K562 (cell line): Measurements from ENCODE around the gene HSPA5. TPM values are rescaled to one million over a fixed set of nuclear protein-coding genes. Genes with fewer than 3 reads are reported as not detected.

Experiments used
- CHCHD3 ChIP-seq: fragments of 250-450 bp; sonication (Bioruptor Pico); IDR thresholded peaks from 2 replicates; pipeline ENCODE4 v2.1.2; 2022; ENCODE audit warnings: mild to moderate bottlenecking
- FIP1L1 ChIP-seq: fragments of 200-400 bp; formaldehyde crosslinking; IDR thresholded peaks from 2 replicates; pipeline ENCODE4 v1.6.1; 2018; ENCODE audit warnings: mild to moderate bottlenecking, low read depth, low read length; ENCODE audit not compliant: poor library complexity, severe bottlenecking
- HNRNPUL1 ChIP-seq: fragments of 200-400 bp; formaldehyde crosslinking; IDR thresholded peaks from 2 replicates; pipeline ENCODE4 v1.6.1; 2017; ENCODE audit warnings: low read length
- HOXB6 ChIP-seq: fragments of 250-450 bp; sonication (Bioruptor Pico); IDR thresholded peaks from 2 replicates; pipeline ENCODE4 v1.5.1; 2022; ENCODE audit warnings: mild to moderate bottlenecking, borderline replicate concordance
- RHOXF2B ChIP-seq: fragments of 250-450 bp; sonication (Bioruptor Pico); conservative IDR thresholded peaks from 2 replicates; pipeline ENCODE4 v1.5.1; 2021
- SRSF3 ChIP-seq: fragments of 200-400 bp; formaldehyde crosslinking; IDR thresholded peaks from 2 replicates; pipeline ENCODE4 v1.6.1; 2016; ENCODE audit warnings: mild to moderate bottlenecking, low read length, moderate library complexity; ENCODE audit not compliant: insufficient read depth
- TCF3 ChIP-seq: sonication (generic); formaldehyde crosslinking; IDR thresholded peaks from 2 replicates; pipeline ENCODE4 v1.4.0; 2020; ENCODE audit warnings: mild to moderate bottlenecking, missing genetic modification reagents
- ZKSCAN1 ChIP-seq: fragments of 150-350 bp; IDR thresholded peaks from 2 replicates; pipeline ENCODE4 v1.6.1; 2016; ENCODE audit warnings: low read depth, low read length
- ZNF12 ChIP-seq: sonication (generic); formaldehyde crosslinking; IDR thresholded peaks from 2 replicates; pipeline ENCODE4 v1.4.0; 2020; ENCODE audit warnings: mild to moderate bottlenecking, missing genetic modification reagents
- ZNF232 ChIP-seq: sonication (generic); formaldehyde crosslinking; IDR thresholded peaks from 2 replicates; pipeline ENCODE4 v1.8.0; 2022; ENCODE audit warnings: mild to moderate bottlenecking, missing genetic modification reagents
- ZNF239 ChIP-seq: fragments of 250-450 bp; sonication (Bioruptor Pico); IDR thresholded peaks from 2 replicates; pipeline ENCODE4 v1.4.0; 2020; ENCODE audit warnings: mild to moderate bottlenecking
- polyA plus RNA-seq, 8 experiments: library from polyadenylated mRNA; depleted of rRNA in 4 of 8; stranded (reverse) in 5 of 8; unstranded in 3 of 8; fragments of >200 nt; fragmentation: Nextera tagmentation in 2 of 8; fragmentation: Illumina TruSeq in 1 of 8; extraction: Ambion mirVana in 2 of 8; extraction: Trizol in 1 of 8; gene quantifications; 2 replicates each; pipeline versions ENCODE4 v1.2.1 to v1.2.3, GENCODE V29; 2011 to 2014; ENCODE audit warnings: inconsistent platforms in 1 of 8, missing spikeins in 1 of 8
- total RNA-seq, 7 experiments: library from RNA; depleted of rRNA in 6 of 7; stranded (reverse); fragments of >200 nt in 6 of 7; fragmentation: Illumina TruSeq in 2 of 7; extraction: Trizol in 2 of 7; gene quantifications; 2 replicates each; pipeline versions ENCODE4 v1.2.1 to v1.2.3, GENCODE V29; 2011 to 2021; ENCODE audit warnings: low replicate concordance in 1 of 7
- TF ChIP-seq, protein P1 (sequence below): IDR thresholded peaks from 2 replicates; pipeline ENCODE4 v1.6.1; 2016; ENCODE audit warnings: missing genetic modification characterization, missing compliant biosample characterization
- TF ChIP-seq, protein P2 (sequence below), 2 experiments: fragments of 450-650 bp; formaldehyde crosslinking in 1 of 2; IDR thresholded peaks; 2 replicates each; pipeline versions ENCODE4 v1.4.0 to v1.6.1; 2014 to 2020; ENCODE audit warnings: mild to moderate bottlenecking in 2 of 2, borderline replicate concordance in 1 of 2, low read depth in 1 of 2
- TF ChIP-seq, protein P3 (sequence below): fragments of 450-650 bp; IDR thresholded peaks from 2 replicates; pipeline ENCODE4 v1.6.1; 2018; ENCODE audit warnings: mild to moderate bottlenecking, low read depth; ENCODE audit not compliant: partially characterized antibody
- TF ChIP-seq, protein P4 (sequence below): sonication (generic); formaldehyde crosslinking; IDR thresholded peaks from 2 replicates; pipeline ENCODE4 v1.8.1; 2023; ENCODE audit warnings: mild to moderate bottlenecking, missing genetic modification reagents, moderate library complexity

Gene HSPA5
- total and polyA plus RNA-seq, 9 of the 15 experiments (the other 6 are each of a cell fraction or from before 2014, with no cell fraction given): 48.0 to 265 (median 113) TPM

DNA sequence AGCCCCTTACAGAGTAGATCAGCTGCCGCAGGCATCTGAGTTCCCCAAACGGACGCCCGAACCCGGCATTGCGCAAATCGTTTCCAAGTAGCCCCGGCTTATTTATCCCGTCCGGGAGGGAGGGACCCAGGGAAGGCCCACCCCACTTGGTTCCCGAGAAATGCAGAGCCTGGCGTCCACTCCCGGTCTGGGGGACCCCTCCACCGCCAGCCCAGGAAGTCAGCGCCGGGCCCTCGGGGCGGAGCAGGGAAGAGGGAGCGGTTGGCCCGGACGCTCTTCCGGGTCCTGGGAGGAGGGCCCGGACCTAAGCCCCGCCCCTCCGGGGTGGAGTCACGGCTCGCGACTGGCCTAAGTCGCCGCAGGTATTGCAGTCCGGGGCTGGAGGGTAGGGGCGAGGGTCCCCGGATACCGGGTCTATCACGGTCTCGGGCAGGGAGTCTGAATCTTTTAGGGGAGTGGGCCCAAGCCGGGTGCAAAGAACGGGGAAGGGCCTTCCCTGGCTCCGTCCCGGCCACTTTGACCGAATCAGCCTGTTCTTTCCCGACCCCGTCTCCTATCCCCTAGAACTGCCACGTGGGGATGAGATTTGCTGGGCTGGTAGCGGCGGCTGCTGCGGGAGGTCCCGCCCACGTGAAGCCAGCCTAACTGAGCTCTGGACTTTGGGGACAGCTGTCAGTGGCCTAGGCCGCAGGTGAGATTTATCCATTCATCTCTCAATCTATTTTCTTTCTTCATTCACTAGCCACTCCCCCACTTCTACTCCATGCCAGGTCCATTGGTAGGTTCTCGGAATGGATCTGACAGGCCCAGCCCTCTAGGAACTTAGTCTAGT lies 40.7 kb downstream of the HSPA5 start, which contains the start of gene RABEPK (continued):
- TF ChIP-seq, protein P1, sequence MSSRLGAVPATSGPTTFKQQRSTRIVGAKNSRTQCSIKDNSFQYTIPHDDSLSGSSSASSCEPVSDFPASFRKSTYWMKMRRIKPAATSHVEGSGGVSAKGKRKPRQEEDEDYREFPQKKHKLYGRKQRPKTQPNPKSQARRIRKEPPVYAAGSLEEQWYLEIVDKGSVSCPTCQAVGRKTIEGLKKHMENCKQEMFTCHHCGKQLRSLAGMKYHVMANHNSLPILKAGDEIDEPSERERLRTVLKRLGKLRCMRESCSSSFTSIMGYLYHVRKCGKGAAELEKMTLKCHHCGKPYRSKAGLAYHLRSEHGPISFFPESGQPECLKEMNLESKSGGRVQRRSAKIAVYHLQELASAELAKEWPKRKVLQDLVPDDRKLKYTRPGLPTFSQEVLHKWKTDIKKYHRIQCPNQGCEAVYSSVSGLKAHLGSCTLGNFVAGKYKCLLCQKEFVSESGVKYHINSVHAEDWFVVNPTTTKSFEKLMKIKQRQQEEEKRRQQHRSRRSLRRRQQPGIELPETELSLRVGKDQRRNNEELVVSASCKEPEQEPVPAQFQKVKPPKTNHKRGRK (tag): no peak
- TF ChIP-seq ZNF239 (CRISPR knock-in tag) (no peak; the same call in 1 of the 2 replicates), HOXB6 (no peak), ZNF232 (no peak), ZNF12 (CRISPR knock-in tag) (no peak), ZKSCAN1 (no peak), TCF3 (CRISPR knock-in tag) (peak; percentile 8; the same call in 1 of the 2 replicates), FIP1L1 (peak; percentile 50), RHOXF2B (CRISPR knock-in tag) (no peak), SRSF3 (no peak), HNRNPUL1 (no peak), CHCHD3 (CRISPR knock-in tag) (no peak)
- TF ChIP-seq, protein P2, sequence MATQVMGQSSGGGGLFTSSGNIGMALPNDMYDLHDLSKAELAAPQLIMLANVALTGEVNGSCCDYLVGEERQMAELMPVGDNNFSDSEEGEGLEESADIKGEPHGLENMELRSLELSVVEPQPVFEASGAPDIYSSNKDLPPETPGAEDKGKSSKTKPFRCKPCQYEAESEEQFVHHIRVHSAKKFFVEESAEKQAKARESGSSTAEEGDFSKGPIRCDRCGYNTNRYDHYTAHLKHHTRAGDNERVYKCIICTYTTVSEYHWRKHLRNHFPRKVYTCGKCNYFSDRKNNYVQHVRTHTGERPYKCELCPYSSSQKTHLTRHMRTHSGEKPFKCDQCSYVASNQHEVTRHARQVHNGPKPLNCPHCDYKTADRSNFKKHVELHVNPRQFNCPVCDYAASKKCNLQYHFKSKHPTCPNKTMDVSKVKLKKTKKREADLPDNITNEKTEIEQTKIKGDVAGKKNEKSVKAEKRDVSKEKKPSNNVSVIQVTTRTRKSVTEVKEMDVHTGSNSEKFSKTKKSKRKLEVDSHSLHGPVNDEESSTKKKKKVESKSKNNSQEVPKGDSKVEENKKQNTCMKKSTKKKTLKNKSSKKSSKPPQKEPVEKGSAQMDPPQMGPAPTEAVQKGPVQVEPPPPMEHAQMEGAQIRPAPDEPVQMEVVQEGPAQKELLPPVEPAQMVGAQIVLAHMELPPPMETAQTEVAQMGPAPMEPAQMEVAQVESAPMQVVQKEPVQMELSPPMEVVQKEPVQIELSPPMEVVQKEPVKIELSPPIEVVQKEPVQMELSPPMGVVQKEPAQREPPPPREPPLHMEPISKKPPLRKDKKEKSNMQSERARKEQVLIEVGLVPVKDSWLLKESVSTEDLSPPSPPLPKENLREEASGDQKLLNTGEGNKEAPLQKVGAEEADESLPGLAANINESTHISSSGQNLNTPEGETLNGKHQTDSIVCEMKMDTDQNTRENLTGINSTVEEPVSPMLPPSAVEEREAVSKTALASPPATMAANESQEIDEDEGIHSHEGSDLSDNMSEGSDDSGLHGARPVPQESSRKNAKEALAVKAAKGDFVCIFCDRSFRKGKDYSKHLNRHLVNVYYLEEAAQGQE (IDR thresholded peaks at IDR 0.05; ENCODE audit: borderline replicate concordance): no peak
- TF ChIP-seq, protein P2 (CRISPR knock-in tag; IDR thresholded peaks at IDR 0.05; ENCODE audit: low read depth): no peak
- TF ChIP-seq, protein P3, sequence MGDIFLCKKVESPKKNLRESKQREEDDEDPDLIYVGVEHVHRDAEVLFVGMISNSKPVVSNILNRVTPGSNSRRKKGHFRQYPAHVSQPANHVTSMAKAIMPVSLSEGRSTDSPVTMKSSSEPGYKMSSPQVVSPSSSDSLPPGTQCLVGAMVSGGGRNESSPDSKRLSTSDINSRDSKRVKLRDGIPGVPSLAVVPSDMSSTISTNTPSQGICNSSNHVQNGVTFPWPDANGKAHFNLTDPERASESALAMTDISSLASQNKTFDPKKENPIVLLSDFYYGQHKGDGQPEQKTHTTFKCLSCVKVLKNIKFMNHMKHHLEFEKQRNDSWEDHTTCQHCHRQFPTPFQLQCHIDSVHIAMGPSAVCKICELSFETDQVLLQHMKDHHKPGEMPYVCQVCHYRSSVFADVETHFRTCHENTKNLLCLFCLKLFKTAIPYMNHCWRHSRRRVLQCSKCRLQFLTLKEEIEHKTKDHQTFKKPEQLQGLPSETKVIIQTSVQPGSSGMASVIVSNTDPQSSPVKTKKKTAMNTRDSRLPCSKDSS: no peak
- TF ChIP-seq, protein P4, sequence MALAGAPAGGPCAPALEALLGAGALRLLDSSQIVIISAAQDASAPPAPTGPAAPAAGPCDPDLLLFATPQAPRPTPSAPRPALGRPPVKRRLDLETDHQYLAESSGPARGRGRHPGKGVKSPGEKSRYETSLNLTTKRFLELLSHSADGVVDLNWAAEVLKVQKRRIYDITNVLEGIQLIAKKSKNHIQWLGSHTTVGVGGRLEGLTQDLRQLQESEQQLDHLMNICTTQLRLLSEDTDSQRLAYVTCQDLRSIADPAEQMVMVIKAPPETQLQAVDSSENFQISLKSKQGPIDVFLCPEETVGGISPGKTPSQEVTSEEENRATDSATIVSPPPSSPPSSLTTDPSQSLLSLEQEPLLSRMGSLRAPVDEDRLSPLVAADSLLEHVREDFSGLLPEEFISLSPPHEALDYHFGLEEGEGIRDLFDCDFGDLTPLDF: no peak
